Hippocampal formation (tissue), 2 donors: Measurements from ENCODE around the gene GALNT6.
A peak's percentile ranks its signal among the peaks of the same experiment; 100 is the strongest.

ENCODE experiments used
- DNase-seq, 2 donors: peaks; one replicate each; lab custom pipeline; 2025; lab: John Stamatoyannopoulos, UW

The GALNT6 gene, protein sequence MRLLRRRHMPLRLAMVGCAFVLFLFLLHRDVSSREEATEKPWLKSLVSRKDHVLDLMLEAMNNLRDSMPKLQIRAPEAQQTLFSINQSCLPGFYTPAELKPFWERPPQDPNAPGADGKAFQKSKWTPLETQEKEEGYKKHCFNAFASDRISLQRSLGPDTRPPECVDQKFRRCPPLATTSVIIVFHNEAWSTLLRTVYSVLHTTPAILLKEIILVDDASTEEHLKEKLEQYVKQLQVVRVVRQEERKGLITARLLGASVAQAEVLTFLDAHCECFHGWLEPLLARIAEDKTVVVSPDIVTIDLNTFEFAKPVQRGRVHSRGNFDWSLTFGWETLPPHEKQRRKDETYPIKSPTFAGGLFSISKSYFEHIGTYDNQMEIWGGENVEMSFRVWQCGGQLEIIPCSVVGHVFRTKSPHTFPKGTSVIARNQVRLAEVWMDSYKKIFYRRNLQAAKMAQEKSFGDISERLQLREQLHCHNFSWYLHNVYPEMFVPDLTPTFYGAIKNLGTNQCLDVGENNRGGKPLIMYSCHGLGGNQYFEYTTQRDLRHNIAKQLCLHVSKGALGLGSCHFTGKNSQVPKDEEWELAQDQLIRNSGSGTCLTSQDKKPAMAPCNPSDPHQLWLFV

DNA sequence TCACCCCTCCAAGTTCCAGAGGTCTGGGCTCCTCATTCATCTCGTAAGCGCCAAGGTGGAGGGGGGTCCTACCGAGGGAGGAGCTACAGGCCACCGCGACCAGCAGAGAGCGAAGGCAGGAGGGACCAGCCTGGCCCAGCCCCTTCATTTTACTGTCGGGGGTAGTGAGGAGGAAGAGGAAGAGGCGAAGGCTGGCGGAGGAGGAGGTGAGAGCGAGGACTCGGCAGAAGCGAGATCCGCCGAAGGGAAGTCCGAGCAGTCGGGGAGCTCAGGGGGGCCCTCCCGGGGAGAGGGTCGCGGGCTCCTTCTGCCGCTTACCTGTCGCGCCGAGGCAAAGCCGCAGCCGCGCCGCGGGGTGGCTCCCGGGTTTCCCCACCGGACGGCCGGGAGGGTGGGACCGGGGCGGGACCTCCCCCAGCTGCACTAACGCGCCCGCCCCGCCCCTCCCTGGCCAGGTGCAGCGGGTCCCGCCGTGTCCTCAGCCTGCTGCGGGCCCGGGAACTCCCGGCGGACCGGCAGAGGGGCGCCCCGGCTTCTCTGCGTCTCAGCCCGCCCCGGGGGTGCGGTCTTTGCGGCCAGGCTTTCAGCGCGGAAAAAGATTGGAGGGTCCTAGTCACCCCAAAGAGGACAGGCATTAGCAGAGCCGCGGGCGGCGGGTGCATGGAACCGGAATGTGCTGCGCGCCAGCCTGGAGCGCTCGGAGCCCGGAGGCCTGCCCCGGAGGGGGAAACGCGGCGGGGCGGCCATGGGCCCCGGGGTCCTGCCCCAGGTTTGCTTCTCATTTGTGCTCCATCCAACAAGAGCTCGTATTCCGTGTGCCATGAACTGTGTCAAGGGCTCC is at the start of gene GALNT6:
TSS of gene GALNT6 (minus strand) at position 124 of the 841 bp plus-strand sequence. CDS start 11,625 bp downstream, outside the sequence.
- DNase-seq = peak in 1 of 2 donors; percentile 66

DNA sequence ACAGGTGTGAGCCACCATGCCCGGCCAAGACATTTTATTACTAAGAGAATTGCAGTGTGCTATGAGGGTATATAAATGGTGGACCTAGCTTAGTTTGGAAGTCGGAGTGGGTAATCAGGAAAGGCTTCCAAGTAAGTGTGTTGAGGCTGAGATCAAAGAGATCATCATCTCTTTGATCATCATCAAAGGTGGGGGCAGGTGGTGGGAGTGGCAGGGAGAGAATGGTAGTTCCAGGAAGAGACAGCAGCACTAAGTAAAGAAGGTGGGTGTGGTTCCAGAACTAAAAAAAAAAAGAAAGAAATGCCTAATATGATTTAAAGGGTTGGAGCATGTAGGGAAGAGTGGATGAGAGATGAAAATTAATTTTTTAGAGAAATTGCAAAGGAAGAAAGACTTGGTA is 48.1 kb upstream of the GALNT6 start:
- no peak for DNase-seq

DNA sequence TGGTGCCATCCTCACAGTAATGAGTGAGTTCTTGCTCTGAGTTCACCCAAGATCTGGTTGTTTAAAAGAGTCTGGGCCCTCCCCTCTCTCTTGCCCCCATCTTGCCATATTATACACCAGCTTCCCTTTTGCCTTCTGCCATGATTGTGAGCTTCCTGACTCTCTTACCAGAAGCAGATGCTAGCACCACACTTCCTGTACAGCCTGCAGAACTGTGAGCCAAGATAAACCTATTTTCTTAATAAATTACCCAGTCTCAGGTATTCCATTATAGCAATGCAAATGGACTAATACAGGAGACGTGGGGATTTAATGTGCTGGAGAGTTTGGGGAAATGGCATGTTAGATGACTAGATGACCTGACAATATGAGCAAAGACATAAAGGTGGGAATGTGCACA is 46.2 kb upstream of the GALNT6 start:
- DNase-seq = no peak

DNA sequence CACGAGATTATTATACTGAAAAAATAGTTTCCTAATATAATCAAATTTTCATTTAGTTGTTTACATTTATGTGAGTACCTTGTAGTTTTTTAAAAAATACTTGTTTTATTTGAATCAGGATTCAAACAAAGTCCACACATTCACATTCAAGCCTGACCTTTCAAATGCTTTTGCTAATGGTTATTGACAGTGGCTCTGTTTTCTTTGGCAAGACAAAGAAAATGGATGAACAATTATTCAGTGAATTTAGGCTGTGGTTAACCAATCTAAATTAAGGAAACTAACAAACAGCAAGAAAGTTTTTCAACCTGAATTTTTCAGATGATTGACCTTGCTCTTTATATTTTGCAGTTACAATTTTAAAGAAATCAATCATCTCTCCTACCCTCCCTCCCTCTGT is 43.1 kb upstream of the GALNT6 start:
- DNase-seq = no peak

DNA sequence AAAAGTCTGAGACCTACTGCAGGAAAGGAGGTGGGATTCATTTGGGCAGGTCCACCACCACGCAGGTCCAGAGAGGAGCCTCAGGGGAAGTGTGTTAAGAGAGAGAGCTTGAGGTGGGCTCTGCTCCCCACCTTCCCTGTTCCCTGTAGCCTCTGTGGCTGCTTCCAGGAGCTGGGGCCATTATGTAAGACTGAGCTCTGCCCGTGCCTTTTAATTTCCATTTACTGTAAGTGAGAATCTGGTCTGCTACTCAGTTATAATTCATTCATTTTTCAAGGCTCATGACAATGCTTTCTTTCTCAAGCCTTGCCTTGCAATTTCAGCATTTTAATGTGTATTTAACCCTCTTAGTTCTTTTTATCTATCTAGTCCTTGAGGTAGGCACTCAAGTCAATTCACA is 41.7 kb upstream of the GALNT6 start:
- no peak for DNase-seq

DNA sequence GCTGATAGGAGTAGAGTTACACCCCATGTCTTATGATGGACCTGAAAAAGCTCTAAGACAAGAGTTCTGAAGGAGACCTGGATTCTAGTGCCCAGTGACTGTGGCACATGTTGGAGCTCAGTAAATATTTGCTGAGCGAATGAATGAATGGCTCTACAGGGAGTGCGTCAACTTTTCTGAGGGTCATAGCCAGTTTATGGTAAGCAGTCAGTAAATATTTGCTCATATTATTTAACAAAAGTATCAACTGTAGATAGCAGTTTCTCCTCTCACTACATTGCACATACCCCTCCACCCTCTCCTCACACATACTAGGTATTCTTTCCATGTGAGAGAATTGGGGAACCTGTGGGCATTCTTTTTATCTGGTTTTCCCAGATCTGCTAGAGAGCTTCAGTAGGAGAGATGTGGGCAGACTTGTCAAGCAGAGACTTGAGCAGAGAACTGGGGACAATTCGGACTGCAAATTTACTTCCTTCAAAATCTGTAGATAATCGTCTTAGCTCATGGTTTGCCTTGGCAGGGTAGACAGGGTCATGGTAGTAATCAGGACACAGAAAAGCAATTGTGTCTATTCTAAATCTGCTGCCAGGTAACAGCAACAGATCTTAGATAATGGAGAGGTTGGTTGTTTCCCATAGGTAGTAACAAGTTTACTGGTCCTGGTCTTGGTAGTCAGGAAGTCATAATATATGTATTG is 39.1 kb upstream of the GALNT6 start:
- DNase-seq = no peak

DNA sequence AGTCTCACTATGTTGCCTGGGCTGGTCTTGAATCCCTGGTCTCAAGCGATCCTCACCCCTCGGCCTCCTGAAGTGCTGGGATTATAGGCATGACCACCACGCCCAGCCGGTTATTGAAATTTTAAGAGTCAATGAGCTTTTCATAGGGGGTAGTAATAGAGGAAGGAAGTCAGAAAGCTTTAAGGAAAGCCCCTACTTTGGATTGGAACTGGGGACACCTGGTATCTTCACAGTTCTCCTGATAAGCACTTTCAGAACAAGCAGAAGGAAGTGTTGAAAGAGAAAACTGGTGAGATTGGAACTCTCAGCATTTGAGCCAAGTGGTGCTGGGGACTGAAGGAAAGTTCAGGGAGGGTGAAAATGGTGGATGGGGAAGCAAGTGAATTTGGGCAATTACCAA is 38.5 kb upstream of the GALNT6 start:
- no peak for DNase-seq

DNA sequence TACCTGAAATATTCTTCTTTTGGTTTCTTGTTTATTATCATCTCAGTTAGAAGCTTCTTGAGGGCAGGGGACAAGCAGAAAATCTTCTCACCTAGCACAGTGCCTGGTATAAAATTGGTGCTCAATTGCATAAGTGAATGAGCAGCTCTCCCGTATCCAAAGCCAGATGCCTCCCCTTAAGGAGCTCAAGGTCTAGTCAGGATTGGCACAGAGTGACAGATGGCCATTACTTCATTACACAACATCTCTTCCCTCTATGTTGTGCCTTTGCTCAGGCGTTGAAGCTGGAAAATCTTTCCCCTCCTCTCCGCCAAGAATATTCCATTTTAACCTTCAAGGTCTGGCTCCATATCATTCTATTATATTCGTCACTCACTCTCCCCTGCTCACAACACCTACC is 37.0 kb upstream of the GALNT6 start:
- DNase-seq = no peak

DNA sequence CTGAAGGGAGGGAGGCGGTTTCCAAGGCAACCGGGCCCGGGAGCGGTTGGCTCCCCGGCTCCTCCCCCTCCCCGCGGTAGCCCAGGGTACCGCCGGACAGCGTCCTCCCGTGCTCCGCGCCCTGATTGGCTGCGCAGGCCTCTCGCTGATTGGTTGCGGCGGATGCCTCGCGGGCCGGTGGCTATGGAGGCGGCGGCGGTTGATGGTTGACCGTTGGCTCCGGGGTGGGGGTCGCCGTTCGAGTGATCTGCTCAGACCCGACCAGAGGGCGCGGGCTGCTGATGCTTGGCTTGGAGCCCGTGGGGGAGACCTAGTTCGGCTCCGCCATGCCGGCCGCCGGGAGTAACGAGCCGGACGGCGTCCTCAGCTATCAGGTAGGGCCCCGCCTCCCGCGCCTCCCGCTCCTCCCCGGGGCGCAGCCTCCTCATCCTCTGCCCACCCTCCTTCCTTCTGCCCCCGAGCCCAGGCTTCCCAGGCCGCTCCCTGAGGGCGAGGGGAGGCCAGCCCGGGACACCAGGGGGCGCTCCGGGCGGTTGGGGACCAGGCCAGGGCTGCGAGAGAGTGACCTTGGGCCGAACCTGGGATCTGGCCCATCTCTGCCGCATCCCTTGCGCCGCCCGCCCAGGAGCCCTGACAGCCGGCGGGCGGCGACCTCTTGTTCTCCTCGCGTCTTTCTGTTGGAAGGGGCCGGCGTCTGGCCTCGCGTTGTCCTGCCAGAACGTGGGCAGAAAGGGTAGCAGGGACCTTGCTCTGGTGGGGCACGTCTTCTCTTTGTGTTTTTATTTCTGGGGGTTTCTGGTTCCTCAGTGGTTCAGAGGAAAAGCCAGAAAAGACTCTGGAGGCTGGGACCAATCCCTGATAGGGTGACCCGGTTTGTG is 33.7 kb upstream of the GALNT6 start, which contains the start of gene SLC4A8:
TSS of gene SLC4A8 (plus strand) at position 170 of the 878 bp plus-strand sequence. CDS start at position 327, 157 bp downstream.
- DNase-seq = peak; percentile 94 to 96

DNA sequence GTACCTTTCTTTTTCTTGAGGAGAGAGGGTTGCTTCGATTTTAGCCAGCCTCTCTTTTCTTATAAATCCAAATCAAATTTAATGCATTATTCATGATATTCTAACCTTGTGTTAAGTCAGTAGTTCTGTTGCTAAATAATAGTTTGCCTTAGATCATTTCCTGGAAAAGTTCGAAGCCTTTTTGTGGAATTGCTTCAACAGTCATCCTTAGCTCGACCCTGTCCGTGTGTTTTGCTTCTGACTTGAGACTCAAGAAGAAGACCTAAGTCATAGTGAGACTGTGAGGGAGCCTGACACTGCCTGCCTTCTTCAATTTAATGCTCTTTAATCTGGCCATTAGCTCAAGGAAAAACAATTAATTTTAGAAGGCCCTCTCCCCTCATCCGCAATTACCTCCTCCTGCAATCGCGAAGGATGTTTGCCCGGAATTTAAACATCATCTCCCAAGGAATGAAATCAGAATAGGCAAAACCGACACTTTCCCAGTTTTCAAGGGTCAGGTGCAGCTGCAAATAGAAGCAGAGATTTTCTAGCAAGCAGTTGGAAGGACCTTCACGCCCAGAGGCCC is 33.0 kb upstream of the GALNT6 start:
- no peak for DNase-seq

DNA sequence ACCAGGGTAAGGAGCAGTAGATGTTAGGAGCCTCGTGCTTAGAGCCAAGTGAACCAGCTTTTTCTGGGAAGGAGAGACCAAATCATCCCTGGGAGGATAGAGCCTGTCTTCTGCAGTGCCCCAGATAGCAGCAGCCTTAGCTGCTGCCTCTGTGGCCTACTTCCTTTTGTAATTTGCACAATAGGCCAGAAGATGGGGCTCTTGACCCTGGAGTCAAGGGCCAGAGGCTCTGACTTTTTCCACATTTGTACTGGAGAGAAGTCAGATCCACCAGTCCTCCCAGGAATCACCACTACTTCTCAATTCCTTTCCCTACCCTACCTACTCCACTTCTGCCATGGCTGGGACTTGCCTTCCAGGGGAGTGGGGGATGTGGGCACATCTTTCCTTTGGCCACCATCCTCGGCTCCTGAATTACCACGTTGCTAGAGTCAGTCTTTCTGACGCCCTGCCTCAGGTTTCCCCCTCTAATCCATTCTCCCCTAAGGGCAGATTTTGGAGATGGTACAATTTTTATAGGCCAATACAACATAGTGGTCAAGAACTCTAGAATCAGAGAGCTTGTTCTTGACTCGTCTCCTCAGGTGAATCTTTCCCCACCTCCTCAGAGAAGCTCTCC is 30.2 kb upstream of the GALNT6 start:
- DNase-seq = peak; percentile 58 to 83

DNA sequence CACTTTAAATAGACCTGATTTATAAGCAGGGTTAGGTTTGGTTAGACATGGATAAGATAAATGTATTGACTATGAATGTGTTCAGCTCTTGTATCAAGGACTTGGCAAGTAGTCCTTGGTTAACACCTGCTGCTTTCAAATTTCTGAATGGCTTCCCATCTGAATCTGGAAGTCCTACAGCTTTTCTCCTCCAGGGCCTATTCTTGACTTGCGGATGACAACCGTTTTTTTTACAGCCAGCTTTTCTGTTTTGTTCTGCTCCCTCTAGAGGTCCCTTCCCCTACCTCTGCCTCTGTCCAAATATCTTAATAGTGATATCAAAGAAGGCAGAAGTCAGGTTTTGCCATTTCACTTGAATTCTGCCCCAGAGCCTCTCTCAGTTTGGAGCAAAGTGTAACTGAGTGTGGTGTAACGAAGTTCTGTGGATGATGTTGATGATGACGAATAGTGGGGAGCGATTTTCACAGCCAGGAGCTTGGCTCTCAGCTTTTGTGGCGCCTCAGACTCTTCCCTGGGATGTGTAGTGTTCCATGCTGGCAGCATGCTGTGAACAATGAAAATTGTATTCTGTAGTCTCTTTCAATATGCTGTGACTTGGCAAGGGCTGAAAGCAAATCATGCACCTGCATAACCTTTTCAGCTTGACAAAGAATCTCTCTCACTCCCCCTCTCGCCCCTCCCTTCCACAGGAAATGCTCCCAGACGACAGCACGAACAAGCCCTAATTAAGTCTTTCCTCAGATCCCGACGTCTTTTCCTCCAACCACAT is 28.4 kb upstream of the GALNT6 start:
- DNase-seq = no peak

DNA sequence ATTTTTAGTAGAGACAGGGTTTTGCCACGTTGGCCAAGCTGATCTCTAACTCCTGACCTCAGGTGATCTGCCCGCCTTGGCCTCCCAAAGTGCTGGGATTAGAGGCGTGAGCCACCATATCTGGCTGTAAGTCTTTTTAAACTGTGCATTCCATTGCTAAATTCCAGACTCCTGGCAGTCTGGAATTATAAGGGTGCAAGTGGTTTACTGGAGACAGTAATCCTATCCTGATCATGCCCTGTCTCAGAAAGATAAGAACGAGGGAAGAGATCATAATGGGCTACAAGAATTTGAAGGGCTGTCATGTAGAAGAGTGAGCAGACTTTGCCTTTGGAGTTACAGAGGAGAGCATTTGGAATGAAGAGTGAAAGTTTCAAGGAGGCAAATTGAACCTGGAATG is 26.6 kb upstream of the GALNT6 start:
- no peak for DNase-seq

DNA sequence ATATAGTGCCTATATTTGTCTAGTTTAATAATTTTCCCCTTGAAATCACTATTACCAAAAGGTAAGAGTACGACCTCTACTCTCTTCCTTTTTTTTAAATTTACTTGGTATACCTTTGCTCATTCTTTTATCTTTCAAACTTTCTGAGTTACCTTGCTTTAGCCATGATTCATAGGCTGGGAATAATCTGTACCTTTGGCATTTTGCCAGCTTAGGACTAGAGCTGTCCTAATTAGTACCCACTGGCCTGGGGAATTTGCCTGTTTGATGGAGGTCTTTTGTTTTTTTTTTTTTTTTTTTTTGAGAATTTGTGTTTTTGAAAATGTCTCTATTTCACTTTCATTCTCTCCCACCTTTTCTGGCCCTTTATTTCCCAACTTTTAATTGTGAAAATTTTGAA is 24.7 kb upstream of the GALNT6 start:
- DNase-seq = no peak

DNA sequence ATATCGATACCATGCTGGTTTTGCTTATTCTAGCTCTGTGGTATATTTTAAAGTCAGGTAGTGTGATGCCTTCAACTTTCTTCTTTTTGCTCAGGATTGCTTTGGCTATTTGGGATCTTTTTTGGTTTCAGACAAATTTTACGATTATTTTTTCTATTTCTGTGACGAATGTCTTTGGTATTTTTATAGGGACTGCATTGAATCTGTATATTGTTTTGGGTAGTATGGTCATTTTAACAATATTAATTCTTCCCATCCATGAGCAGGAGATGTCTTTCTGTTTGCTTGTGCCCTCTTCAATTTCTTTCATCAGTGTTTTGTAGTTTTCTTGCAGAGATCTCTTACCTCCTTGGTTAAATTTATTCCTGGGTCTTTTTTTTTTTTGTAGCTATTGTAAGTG is 22.6 kb upstream of the GALNT6 start:
- no peak for DNase-seq

DNA sequence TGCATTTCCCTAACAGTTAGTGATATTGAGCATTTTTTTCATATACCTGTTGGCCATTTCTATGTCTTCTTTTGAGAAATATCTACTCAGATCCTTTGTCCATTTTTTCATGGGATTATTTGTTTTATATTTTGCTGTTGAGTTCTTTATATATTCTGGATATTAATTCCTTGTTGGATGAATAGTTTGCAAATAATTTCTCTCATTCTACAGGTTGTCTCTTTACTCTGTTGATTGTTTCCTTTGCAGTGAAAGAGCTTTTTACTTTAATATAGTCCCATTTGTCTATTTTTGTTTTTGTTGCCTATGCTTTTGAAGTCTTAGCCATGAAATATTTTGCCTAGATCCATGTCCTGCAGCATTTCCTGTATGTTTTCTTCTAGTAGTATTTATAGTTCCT is 21.9 kb upstream of the GALNT6 start:
- DNase-seq = no peak

DNA sequence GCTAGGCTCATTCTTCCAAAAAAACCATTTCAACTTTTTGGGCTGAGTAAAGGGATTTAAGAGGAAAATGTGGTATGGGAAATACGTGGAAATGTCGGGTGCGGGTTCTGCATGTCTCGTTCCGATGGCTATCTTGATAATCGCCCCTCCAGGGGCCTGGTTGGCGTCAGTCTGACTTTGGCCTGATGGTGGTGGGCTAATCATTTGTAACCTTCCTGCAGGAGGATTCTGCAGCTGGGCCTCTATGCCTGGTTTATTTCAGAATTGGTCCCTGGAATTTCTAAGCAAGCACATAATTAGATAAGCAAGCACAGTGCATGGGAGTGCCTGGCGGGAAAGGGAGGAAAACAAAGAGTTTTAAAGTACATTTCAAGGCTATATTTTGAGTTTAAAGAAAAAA is 18.6 kb upstream of the GALNT6 start:
- no peak for DNase-seq

DNA sequence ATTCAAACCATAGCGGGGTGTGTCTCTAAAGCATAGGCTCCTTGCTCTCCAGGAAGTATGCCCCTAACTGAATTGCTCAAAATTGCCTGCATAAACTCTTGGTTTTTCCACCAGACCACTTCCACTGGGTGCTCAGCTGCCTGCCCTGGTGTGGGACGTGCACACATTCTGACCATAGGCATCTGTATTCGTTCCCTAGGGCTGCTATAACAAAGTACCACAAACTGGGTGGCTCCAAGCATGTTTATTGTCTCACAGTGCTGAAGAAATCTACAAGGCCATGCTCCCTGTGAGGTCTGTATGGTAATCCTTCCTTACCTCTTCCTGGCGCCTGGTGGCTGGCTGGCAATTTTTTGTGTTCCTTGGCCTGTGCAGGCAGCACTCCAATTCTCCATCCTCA is 16.4 kb upstream of the GALNT6 start:
- DNase-seq = no peak

DNA sequence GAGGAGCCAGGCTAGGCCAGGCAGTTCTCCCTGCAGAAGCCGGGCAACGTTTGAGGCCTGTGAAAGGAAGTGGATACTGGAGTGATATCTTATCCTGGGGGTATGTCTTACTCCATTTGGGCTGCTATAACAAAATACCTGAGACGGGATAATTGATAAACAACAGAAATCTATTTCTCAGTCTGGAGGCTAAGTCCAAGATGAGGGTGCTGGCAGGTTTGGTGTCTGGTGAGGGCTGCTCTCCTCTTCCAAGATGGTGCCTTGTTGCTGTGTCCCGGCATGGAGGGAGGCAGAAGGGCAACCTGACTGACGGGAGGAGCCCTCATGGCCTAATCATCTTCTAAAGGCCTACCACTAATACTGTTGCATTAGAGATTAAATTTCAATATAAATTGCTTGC is 15.7 kb upstream of the GALNT6 start:
- no peak for DNase-seq
